CD14-positive monocyte (primary cell): Measurements from ENCODE around the gene LRR1. TPM values are rescaled to one million over a fixed set of nuclear protein-coding genes. Genes with fewer than 3 reads are reported as not detected.

Source experiments
- DNase-seq, 3 donors: peaks; one replicate each; pipeline ENCODE4 v3.0.0-alpha.2; 2011 to 2022
- H2AFZ ChIP-seq: 2 replicates; pipeline ENCODE4 v1.6.0; 2012; ENCODE audit warnings: mild to moderate bottlenecking, low read depth, low read length, inconsistent platforms; ENCODE audit not compliant: insufficient read depth, poor library complexity, severe bottlenecking
- H3K27ac ChIP-seq, 2 donors: 1 replicate in 1 of 2; 2 replicates in 1 of 2; pipeline ENCODE4 v1.5.1; 2012 to 2013; ENCODE audit warnings: low read length in 2 of 2, control low read depth in 1 of 2, inconsistent platforms in 1 of 2, low read depth in 1 of 2, mild to moderate bottlenecking in 1 of 2
- H3K27me3 ChIP-seq, 2 donors: one replicate each; pipeline versions ENCODE4 v1.6.0 to v1.6.1; 2011 to 2013; ENCODE audit warnings: low read length in 2 of 2; ENCODE audit not compliant: control insufficient read depth in 2 of 2, insufficient read depth in 2 of 2
- H3K36me3 ChIP-seq, 2 donors: replicated peaks in 1 of 2; 1 replicate in 1 of 2; 2 replicates in 1 of 2; pipeline versions ENCODE4 v1.5.1 to v1.6.1; 2012 to 2013; ENCODE audit warnings: low read length in 2 of 2, control low read depth in 1 of 2, inconsistent platforms in 1 of 2, mild to moderate bottlenecking in 1 of 2; ENCODE audit not compliant: insufficient read depth in 2 of 2, control insufficient read depth in 1 of 2
- H3K4me1 ChIP-seq, 2 donors: 1 replicate in 1 of 2; 2 replicates in 1 of 2; pipeline versions ENCODE4 v1.5.1 to v1.6.1; 2012 to 2013; ENCODE audit warnings: low read length in 2 of 2, control low read depth in 1 of 2, inconsistent platforms in 1 of 2, mild to moderate bottlenecking in 1 of 2, moderate library complexity in 1 of 2; ENCODE audit not compliant: insufficient read depth in 2 of 2, control insufficient read depth in 1 of 2
- H3K4me2 ChIP-seq: replicated peaks from 2 replicates; pipeline ENCODE3; 2012; ENCODE audit warnings: low read length, moderate library complexity, mild to moderate bottlenecking; ENCODE audit not compliant: poor library complexity, severe bottlenecking; ENCODE audit errors: extremely low read depth
- H3K4me3 ChIP-seq, 3 experiments: fragments of 200-600 bp in 1 of 3; sonication (generic) in 1 of 3; replicated peaks in 1 of 3; 1 replicate in 2 of 3; 2 replicates in 1 of 3; pipeline ENCODE4 v1.5.1; 2011 to 2013; ENCODE audit warnings: low read length in 3 of 3, mild to moderate bottlenecking in 3 of 3, control low read depth in 2 of 3, low read depth in 2 of 3, inconsistent platforms in 1 of 3, moderate library complexity in 1 of 3
- H3K79me2 ChIP-seq: 2 replicates; pipeline ENCODE4 v1.6.0; 2012; ENCODE audit warnings: mild to moderate bottlenecking, control low read depth, inconsistent platforms, low read length, moderate library complexity; ENCODE audit not compliant: insufficient read depth
- H3K9ac ChIP-seq: 2 replicates; pipeline ENCODE4 v1.6.0; 2017; ENCODE audit warnings: low read length, mild to moderate bottlenecking; ENCODE audit not compliant: insufficient read depth, poor library complexity, severe bottlenecking
- H3K9me3 ChIP-seq, 2 donors: replicated peaks in 1 of 2; 1 replicate in 1 of 2; 2 replicates in 1 of 2; pipeline versions ENCODE4 v1.5.1 to v1.6.1; 2012 to 2013; ENCODE audit warnings: low read length in 2 of 2, control low read depth in 1 of 2; ENCODE audit not compliant: control insufficient read depth in 1 of 2, insufficient read depth in 1 of 2
- H4K20me1 ChIP-seq: 2 replicates; pipeline ENCODE4 v1.6.0; 2012; ENCODE audit warnings: mild to moderate bottlenecking, low read length, control low read depth, moderate library complexity; ENCODE audit not compliant: insufficient read depth
- H3K27ac Mint-ChIP-seq, 7 donors: one replicate each; pipeline ENCODE4 v1.8.0; 2020; ENCODE audit warnings: mild to moderate bottlenecking in 7 of 7, mixed read lengths in 7 of 7, moderate library complexity in 6 of 7, inconsistent platforms in 2 of 7
- H3K27me3 Mint-ChIP-seq, 3 donors: one replicate each; pipeline ENCODE4 v1.8.0; 2021 to 2022; ENCODE audit warnings: low read depth in 3 of 3, mild to moderate bottlenecking in 3 of 3, mixed read lengths in 3 of 3, moderate library complexity in 3 of 3, inconsistent platforms in 1 of 3
- H3K36me3 Mint-ChIP-seq, 2 donors: one replicate each; pipeline ENCODE4 v1.8.0; 2020; ENCODE audit warnings: mixed read lengths in 2 of 2, inconsistent platforms in 1 of 2, mild to moderate bottlenecking in 1 of 2
- H3K4me1 Mint-ChIP-seq: one replicate; pipeline ENCODE4 v1.8.0; 2020; ENCODE audit warnings: mild to moderate bottlenecking, mixed read lengths
- H3K4me3 Mint-ChIP-seq, 2 donors: one replicate each; pipeline ENCODE4 v1.8.0; 2020; ENCODE audit warnings: mild to moderate bottlenecking in 2 of 2, mixed read lengths in 2 of 2, moderate library complexity in 1 of 2
- H3K9me3 Mint-ChIP-seq, 7 donors: one replicate each; pipeline ENCODE4 v1.8.0; 2020 to 2022; ENCODE audit warnings: mixed read lengths in 7 of 7, mild to moderate bottlenecking in 6 of 7, moderate library complexity in 6 of 7, inconsistent platforms in 2 of 7
- CTCF ChIP-seq: fragments of 200-600 bp; IDR thresholded peaks from one replicate; pipeline ENCODE4 v1.8.0; 2022; ENCODE audit warnings: antibody characterized with exemption, mild to moderate bottlenecking
- whole genome bisulfite sequencing: methylation state at CpG from one replicate; pipeline ENCODE4 v1.1.5; 2013; ENCODE audit warnings: missing lambda C conversion rate; ENCODE audit not compliant: insufficient coverage; 5-methylcytosine and 5-hydroxymethylcytosine counted together
- intact Hi-C, 2 donors: fragments of 100-400 bp; cut with micrococcal nuclease; formaldehyde crosslinking; loops; one replicate each; pipeline versions ENCODE4 v1.15.0 to v1.15.1; 2023
- polyA plus RNA-seq, 3 donors: library from polyadenylated mRNA; depleted of rRNA in 1 of 3; unstranded in 2 of 3; stranded (reverse) in 1 of 3; fragments of 300-500 nt in 2 of 3; fragments of >200 nt in 1 of 3; fragmentation: Illumina TruSeq in 2 of 3; gene quantifications; 1 replicate in 2 of 3; 2 replicates in 1 of 3; pipeline ENCODE4 v1.2.3, GENCODE V29; 2012 to 2021

Gene LRR1
- polyA plus RNA-seq, 3 donors: 3.4 to 12.7 (median 10.5) TPM

GRCh38 chr14:49566714-49567113, 32.0 kb upstream of the LRR1 start:
- intact Hi-C loops: no loop called here
- Histone ChIP-seq H3K9me3 (peaks cover 3 to 5% of the 10 kb centered on the region in 2 donors), H3K9ac (no peak overlapping the region), H3K4me1 (no peaks in the 10 kb centered on the region), H3K79me2 (no peaks in the 10 kb centered on the region), H3K4me3 (no peak overlapping the region), H3K27me3 (no peaks in the 10 kb centered on the region), H2AFZ (no peak overlapping the region), H3K4me2 (no peak overlapping the region), H3K27ac (no peak overlapping the region), H3K36me3 (peaks cover 0 to 4% of the 10 kb centered on the region in 2 donors), H4K20me1 (no peaks in the 10 kb centered on the region)
- 98% methylated on average over 9 of the region's 12 CpGs for WGBS
- no peak overlapping the region for H3K4me3 Mint-ChIP-seq
- H3K27ac Mint-ChIP-seq: no peak overlapping the region
- H3K9me3 Mint-ChIP-seq: peaks cover 4 to 11% (median 7%) of the 10 kb centered on the region in 7 donors
- no peak for DNase-seq
- H3K4me1 Mint-ChIP-seq: no peaks in the 10 kb centered on the region
- peaks cover 2 to 6% of the 10 kb centered on the region in 2 donors for H3K36me3 Mint-ChIP-seq
- H3K27me3 Mint-ChIP-seq: peaks cover 0 to 2% (median 1%) of the 10 kb centered on the region in 3 donors
- TF ChIP-seq CTCF: no peak

- TF ChIP-seq CTCF: no peak
- Mint-ChIP-seq H3K27ac (no peak overlapping the region), H3K27me3 (peaks cover 0 to 2% (median 1%) of the 10 kb centered on the region in 3 donors), H3K4me1 (no peaks in the 10 kb centered on the region), H3K9me3 (peaks cover 6 to 18% (median 10%) of the 10 kb centered on the region in 7 donors), H3K36me3 (peaks cover 18 to 25% of the 10 kb centered on the region in 2 donors), H3K4me3 (no peak overlapping the region)
- Histone ChIP-seq H4K20me1 (no peaks in the 10 kb centered on the region), H3K4me3 (no peak overlapping the region), H3K4me1 (no peaks in the 10 kb centered on the region), H3K79me2 (no peaks in the 10 kb centered on the region), H2AFZ (no peak overlapping the region), H3K9me3 (peaks cover 3 to 10% of the 10 kb centered on the region in 2 donors), H3K9ac (no peak overlapping the region), H3K27me3 (no peaks in the 10 kb centered on the region), H3K4me2 (no peak overlapping the region), H3K36me3 (peaks cover 0 to 19% of the 10 kb centered on the region in 2 donors), H3K27ac (no peak overlapping the region)
- WGBS: 80% methylated on average over 1 of the region's 3 CpGs
- DNase-seq: no peak
- intact Hi-C loops: no loop called here
These were observed 29.5 kb upstream of the LRR1 start for GRCh38 chr14:49569281-49569680.
